HG03342 (cell line): ENCODE results near the gene ATXN1.

Experiments
- ATAC-seq: cut with Tn5 transposase; IDR thresholded peaks from one replicate; pipeline ENCODE4 v1.9.1; 2021; ENCODE audit warnings: mild to moderate bottlenecking, moderate library complexity; ENCODE audit not compliant: unreplicated experiment

ATXN1 gene

GRCh38 chr6:16747232-16748024 lies 13.8 kb downstream of the ATXN1 start:
- no peak for ATAC-seq

- no peak for ATAC-seq
These were observed 14.4 kb downstream of the ATXN1 start for GRCh38 chr6:16746812-16747211.

- no peak for ATAC-seq
These were observed 14.9 kb downstream of the ATXN1 start for GRCh38 chr6:16746401-16746800.

- no peak for ATAC-seq
These were observed 17.5 kb downstream of the ATXN1 start for GRCh38 chr6:16743664-16744210.

GRCh38 chr6:16742116-16742515 lies 19.1 kb downstream of the ATXN1 start:
- ATAC-seq = no peak

- ATAC-seq = no peak
These were observed 19.9 kb downstream of the ATXN1 start for GRCh38 chr6:16741112-16742016.

GRCh38 chr6:16740097-16740496 lies 21.2 kb downstream of the ATXN1 start:
- ATAC-seq = no peak

GRCh38 chr6:16739329-16739801 lies 21.9 kb downstream of the ATXN1 start:
- ATAC-seq = no peak

- ATAC-seq = no peak
These were observed 23.3 kb downstream of the ATXN1 start for GRCh38 chr6:16737925-16738324.

GRCh38 chr6:16736856-16737775 lies 24.1 kb downstream of the ATXN1 start:
- ATAC-seq = no peak

- no peak for ATAC-seq
These were observed 26.2 kb downstream of the ATXN1 start for GRCh38 chr6:16735014-16735413.

GRCh38 chr6:16733085-16733484 lies 28.2 kb downstream of the ATXN1 start:
- ATAC-seq = no peak

- ATAC-seq = peak; percentile 97
These were observed 29.7 kb downstream of the ATXN1 start for GRCh38 chr6:16731478-16732051.

- ATAC-seq = no peak
These were observed 30.4 kb downstream of the ATXN1 start for GRCh38 chr6:16730738-16731477.

- ATAC-seq = no peak
These were observed 31.5 kb downstream of the ATXN1 start for GRCh38 chr6:16729744-16730143.

GRCh38 chr6:16729183-16729691 lies 32.0 kb downstream of the ATXN1 start:
- no peak for ATAC-seq

GRCh38 chr6:16728513-16729182 lies 32.6 kb downstream of the ATXN1 start:
- no peak for ATAC-seq

GRCh38 chr6:16727996-16728395 lies 33.3 kb downstream of the ATXN1 start:
- no peak for ATAC-seq
